Ovary (tissue), 9 donors: ENCODE results near the gene CCNL1. TPM values are rescaled to one million over a fixed set of nuclear protein-coding genes. Genes with fewer than 3 reads are reported as not detected.

Experiments
- DNase-seq, 5 donors: peaks; one replicate each; pipeline ENCODE4 v3.0.0-alpha.2; 2019 to 2020
- H3K27ac ChIP-seq, 2 donors: fragments of 200-600 bp; one replicate each; pipeline versions ENCODE4 v1.5.1 to v1.8.0; 2019 to 2022
- H3K27me3 ChIP-seq: fragments of 200-600 bp; one replicate; pipeline ENCODE4 v1.8.0; 2022
- H3K36me3 ChIP-seq: fragments of 200-600 bp; sonication (generic); one replicate; pipeline ENCODE4 v1.5.1; 2019
- H3K4me1 ChIP-seq: one replicate; pipeline ENCODE4 v1.8.1; 2013; ENCODE audit warnings: mild to moderate bottlenecking, moderate library complexity; ENCODE audit not compliant: insufficient read depth
- H3K4me3 ChIP-seq: fragments of 200-600 bp; sonication (generic); one replicate; pipeline ENCODE4 v1.5.1; 2017
- H3K9me3 ChIP-seq, 2 donors: fragments of 200-600 bp in 1 of 2; sonication (generic) in 1 of 2; one replicate each; pipeline versions ENCODE4 v1.5.1 to v1.8.1; 2013 to 2019; ENCODE audit warnings: mild to moderate bottlenecking in 1 of 2, moderate library complexity in 1 of 2
- CTCF ChIP-seq, 3 donors: fragments of 450-650 bp in 2 of 3; fragments of 200-600 bp in 1 of 3; IDR thresholded peaks; one replicate each; pipeline versions ENCODE4 v1.5.1 to v1.8.0; 2016 to 2022; ENCODE audit warnings: antibody characterized with exemption in 3 of 3, mild to moderate bottlenecking in 1 of 3
- EP300 ChIP-seq: sonication (generic); formaldehyde crosslinking; IDR thresholded peaks from one replicate; pipeline ENCODE4 v1.6.1; 2017; ENCODE audit warnings: antibody characterized with exemption
- POLR2A ChIP-seq: fragments of 450-650 bp; IDR thresholded peaks from one replicate; pipeline ENCODE4 v1.6.1; 2017; ENCODE audit warnings: antibody characterized with exemption, mild to moderate bottlenecking, moderate library complexity
- WGBS, 3 donors: extraction: QIAGEN DNeasy Blood & Tissue Kit in 1 of 3; methylation state at CpG; one replicate each; pipeline versions ENCODE4 v1.1.5 to v1.1.7; 2013 to 2017; 5-methylcytosine and 5-hydroxymethylcytosine counted together
- intact Hi-C, 4 donors: fragments of 100-400 bp; cut with DNase I; formaldehyde crosslinking; loops; one replicate each; pipeline versions ENCODE4 v1.11.0 to v1.15.1; 2022 to 2023
- polyA plus RNA-seq, 2 donors: library from polyadenylated mRNA; stranded (reverse); fragments of 200-250 nt in 1 of 2; fragments of 350-450 nt in 1 of 2; fragmentation: Illumina TruSeq in 1 of 2; extraction: RNeasy Lipid Tissue Mini Kit (QIAGEN cat#74804) in 1 of 2; gene quantifications; one replicate each; pipeline ENCODE4 v1.2.3, GENCODE V29; 2013 to 2014
- total RNA-seq, 7 donors: library from RNA; depleted of rRNA in 2 of 7; stranded (reverse); fragments of >200 nt in 2 of 7; fragmentation: NEBNext Ultra II Directional in 3 of 7; extraction: Animal tissue kit (Norgen Biotek cat#: 25700) in 3 of 7; gene quantifications; one replicate each; pipeline versions ENCODE4 v1.1.0 to v1.2.4, GENCODE V29; 2016 to 2023
- donor health status: DM: no; HTN: no; CAD: no; lungs with moderate emphysema.
- donor health status: DM: no; HTN: no; CAD: no.
- donor health status: Bipolar disorder and iron deficiency.
- donor health status: DM: yes; HTN: yes; CAD: no.
- donor health status: DM: no; HTN: no; CAD: no.
- donor health status: DM: yes; HTN: yes; CAD: no.

The CCNL1 gene
- total and polyA plus RNA-seq, 9 donors = 67.6 to 514 (median 96.7) TPM

- Histone ChIP-seq H3K27ac (peak overlapping the region in 1 of 2 donors; percentile 18), H3K27me3 (no peaks in the 10 kb centered on the region), H3K4me3 (no peak overlapping the region), H3K4me1 (peaks cover 4% of the 10 kb centered on the region), H3K36me3 (no peaks in the 10 kb centered on the region), H3K9me3 (no peaks in the 10 kb centered on the region)
- TF ChIP-seq POLR2A (no peak), CTCF (IDR thresholded peaks at IDR 0.05) (no peak), EP300 (no peak)
- WGBS, 3 donors = 83 to 94% (median 92%) methylated on average over 2 of the region's 2 CpGs
- intact Hi-C loops = no loop called here
- DNase-seq = no peak
Observed at GRCh38 chr3:157101486-157101885, 58.5 kb downstream of the CCNL1 start.

GRCh38 chr3:157100608-157101396, 59.1 kb downstream of the CCNL1 start:
- Histone ChIP-seq H3K27ac (peak overlapping the region in 1 of 2 donors; percentile 29), H3K4me1 (peaks cover 4% of the 10 kb centered on the region), H3K9me3 (no peaks in the 10 kb centered on the region), H3K4me3 (no peak overlapping the region), H3K27me3 (no peaks in the 10 kb centered on the region), H3K36me3 (no peaks in the 10 kb centered on the region)
- TF ChIP-seq CTCF (IDR thresholded peaks at IDR 0.05) = no peak
- TF ChIP-seq POLR2A = no peak
- no peak for TF ChIP-seq EP300
- intact Hi-C loops = no loop called here
- 36 to 60% (median 53%) methylated on average over 8 of the region's 8 CpGs for WGBS, 3 donors
- DNase-seq = no peak

GRCh38 chr3:157100096-157100477, 59.9 kb downstream of the CCNL1 start:
- no peak for TF ChIP-seq CTCF (IDR thresholded peaks at IDR 0.05)
- TF ChIP-seq EP300 = no peak
- no peak for TF ChIP-seq POLR2A

GRCh38 chr3:157099326-157100095, 60.4 kb downstream of the CCNL1 start:
- intact Hi-C loops = no loop called here
- Histone ChIP-seq H3K27me3 (no peaks in the 10 kb centered on the region), H3K4me3 (no peak overlapping the region), H3K4me1 (peaks cover 4% of the 10 kb centered on the region), H3K9me3 (no peaks in the 10 kb centered on the region), H3K27ac (no peak overlapping the region), H3K36me3 (no peaks in the 10 kb centered on the region)
- WGBS, 3 donors = 78 to 84% (median 84%) methylated on average over 10 of the region's 10 CpGs
- TF ChIP-seq CTCF (IDR thresholded peaks at IDR 0.05) = no peak
- no peak for TF ChIP-seq POLR2A
- no peak for TF ChIP-seq EP300
- DNase-seq = no peak

More at GRCh38 chr3:157100096-157100477, 59.9 kb downstream of the CCNL1 start:
- no peak for DNase-seq
- Histone ChIP-seq H3K27ac (no peak overlapping the region), H3K27me3 (no peaks in the 10 kb centered on the region), H3K4me1 (peaks cover 4% of the 10 kb centered on the region), H3K36me3 (no peaks in the 10 kb centered on the region), H3K4me3 (no peak overlapping the region), H3K9me3 (no peaks in the 10 kb centered on the region)
- intact Hi-C loops = no loop called here
- 90 to 98% (median 94%) methylated on average over 4 of the region's 4 CpGs for WGBS, 3 donors
